GM19395 (cell line): ENCODE data around the gene ANKRD13B.
A peak's percentile ranks its signal among the peaks of the same experiment; 100 is the strongest.

Source experiments
- ATAC-seq: cut with Tn5 transposase; IDR thresholded peaks from one replicate; pipeline ENCODE4 v1.9.1; 2021; ENCODE audit warnings: mild to moderate bottlenecking, moderate library complexity; ENCODE audit not compliant: unreplicated experiment

Gene ANKRD13B

GRCh38 chr17:29615492-29616299 lies 22.8 kb downstream of the ANKRD13B start:
- no peak for ATAC-seq

GRCh38 chr17:29616300-29617048 lies 23.5 kb downstream of the ANKRD13B start:
- no peak for ATAC-seq

DNA sequence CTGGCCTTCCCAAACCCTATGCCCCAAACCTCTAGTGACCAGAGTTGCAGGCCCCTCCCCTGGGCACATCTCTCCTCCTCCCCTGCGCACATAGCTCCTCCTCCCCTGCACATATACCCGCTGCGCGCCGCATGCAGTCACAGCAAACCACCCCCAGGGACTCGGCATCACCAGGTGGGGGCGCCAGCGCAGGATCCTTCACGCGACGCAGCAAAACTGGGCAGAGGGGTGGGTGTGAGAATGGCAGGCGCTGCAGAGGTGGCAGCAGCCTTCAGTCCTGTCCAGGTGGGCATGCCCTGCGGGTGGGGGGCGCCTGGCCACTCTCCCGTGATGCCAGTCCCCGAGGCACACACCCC lies 24.2 kb downstream of the ANKRD13B start:
- peak; percentile 50 for ATAC-seq

DNA sequence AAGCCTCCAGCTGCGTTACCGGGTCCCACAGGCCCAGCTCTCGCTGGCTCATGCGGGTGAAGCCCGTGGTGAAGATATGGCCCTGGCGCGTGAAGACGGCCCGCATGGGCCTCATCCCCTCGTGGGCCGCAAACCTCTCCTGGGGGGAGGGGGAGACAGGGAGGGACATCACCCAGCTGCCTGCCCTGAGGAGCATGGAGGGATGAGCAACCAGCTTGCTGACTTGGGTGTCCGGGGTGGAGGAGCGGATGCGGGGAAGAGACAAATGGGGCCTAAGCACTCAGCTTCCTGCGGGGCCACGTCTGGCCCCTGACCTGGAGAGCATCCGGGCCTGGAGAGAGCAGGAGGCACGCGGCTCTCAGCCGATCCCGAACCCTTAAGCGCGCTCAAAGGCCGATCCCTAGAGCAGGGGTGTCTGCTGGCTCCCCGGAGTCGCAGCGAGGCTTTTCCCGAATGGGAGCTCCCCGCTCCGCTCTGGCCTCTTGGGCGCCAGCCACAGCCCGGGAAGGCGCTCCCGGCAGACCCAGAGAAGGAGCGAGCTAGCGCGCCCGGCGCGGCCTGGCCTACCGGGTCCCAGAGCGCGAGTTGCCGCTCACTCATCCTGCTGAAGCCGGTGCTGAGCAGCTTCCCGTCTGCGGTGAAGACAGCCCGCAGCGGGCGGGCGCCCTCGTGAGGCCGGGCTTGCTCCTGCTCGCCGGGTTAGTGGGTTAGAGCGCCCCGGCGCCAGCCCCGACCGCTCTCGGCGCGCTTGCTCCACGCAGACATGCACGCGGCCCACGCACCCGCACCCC lies 24.7 kb downstream of the ANKRD13B start:
- no peak for ATAC-seq

- no peak for ATAC-seq
Measured at GRCh38 chr17:29618272-29619065, 25.5 kb downstream of the ANKRD13B start.

DNA sequence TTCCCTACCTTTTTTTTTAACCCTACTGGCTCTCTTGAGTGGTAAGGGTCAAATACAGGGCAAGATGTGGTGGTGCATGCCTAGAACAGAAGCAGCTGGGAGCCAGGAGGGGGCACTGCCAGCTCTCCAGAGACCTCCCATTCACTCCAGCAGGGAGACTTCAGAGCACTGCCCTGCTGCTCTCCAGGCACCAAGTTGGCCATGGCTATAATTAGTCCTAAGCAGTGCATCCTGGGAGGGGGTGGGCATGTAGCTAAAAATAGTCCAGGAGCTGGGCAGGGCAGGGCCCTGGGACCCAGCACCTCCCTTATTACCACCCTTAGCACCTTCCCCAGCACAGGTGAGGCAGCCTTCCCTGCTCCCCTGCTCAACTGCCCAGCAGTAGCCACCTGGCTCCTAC lies 26.3 kb downstream of the ANKRD13B start:
- ATAC-seq, result no peak

DNA sequence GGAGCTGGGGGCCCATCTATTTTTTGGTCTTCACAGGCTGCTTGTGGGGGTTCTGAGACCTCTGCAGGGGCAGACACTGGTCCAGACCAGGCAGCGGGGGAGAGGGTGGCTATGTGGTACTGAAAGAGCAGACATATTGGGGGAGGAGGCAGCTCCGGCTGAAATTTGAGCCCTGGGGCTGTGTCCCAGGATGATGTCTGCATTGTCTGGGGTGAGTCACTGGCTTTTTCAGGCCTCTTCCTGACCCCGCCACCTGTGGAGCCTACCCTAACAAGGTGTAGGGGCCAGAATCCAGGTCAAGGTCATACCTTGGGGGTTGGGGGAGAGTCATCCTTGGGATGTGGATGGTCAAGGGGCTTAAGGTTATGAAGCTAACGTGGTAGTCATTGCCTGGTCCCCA lies 27.3 kb downstream of the ANKRD13B start:
- no peak for ATAC-seq

- ATAC-seq, result no peak
Measured at GRCh38 chr17:29620779-29621500, 28.0 kb downstream of the ANKRD13B start.

GRCh38 chr17:29621751-29622194 lies 28.8 kb downstream of the ANKRD13B start:
- no peak for ATAC-seq

DNA sequence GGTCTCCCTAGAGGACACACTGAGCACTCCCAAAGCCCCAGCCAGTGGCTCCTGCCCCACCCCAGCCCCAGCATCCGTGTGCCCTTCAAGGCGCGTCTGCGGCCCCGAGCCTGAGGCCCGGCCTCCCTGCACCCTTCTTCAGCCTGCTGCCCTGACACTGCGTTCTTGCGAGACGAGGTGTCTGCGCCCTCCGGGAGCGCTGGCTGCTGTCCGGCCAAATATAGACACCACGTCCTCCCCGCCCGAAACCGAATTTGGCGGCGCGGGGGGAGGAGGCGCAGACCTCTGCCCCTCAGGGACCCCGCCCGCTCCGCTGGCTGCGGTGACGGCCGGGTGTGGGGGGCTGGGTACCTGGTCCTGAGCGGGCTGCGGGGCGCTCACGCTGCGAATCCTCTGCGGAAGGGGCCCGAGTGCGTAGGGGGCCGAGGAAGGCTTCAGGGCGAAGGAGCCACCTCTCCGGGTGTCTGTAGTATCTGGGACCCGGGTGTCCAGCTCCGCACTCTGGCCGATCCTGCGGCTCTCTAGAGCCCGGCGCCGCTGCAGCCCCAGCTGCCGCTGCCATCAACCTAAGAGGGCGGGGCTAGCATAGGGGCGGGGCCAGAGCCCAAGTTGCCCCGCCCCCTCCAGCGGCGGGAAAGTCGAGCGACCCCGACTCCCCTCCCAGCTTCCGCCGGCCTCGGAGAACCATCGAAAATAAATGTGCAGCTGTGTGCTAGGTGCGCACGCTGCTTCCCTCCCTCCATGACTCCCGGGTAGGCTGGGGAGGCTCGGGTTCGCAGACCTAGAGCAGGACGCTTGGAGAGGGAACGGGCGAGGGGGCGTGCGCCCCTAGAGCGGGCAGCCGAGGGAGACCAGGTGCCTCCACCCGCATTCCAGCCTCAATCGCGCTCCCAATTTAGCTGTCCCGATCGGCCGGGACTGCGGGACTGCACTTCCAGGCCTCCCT lies 29.7 kb downstream of the ANKRD13B start, which contains the start of gene CORO6:
Gene CORO6, minus strand, starts transcription at position 576 of the 946 bp plus-strand sequence. CDS start 1,491 bp downstream, outside the sequence.
- peak; percentile 60 for ATAC-seq

DNA sequence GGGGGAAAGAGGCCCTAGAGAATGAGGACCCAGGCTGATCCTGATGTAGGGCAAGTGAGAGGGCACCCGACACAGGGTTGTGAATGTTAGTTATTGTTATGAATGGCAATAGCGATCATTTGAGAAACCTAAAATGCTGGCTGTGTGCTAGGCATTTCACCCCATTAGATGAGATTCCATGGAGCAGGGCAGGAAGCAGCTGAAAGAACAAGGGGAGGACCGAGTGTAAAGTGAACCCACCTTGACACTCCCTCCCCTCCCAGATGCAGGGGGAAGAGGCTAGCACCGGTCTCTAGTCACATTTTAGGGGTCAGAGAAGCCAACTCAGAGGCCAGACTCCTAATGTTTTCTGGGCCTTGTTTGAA lies 30.3 kb downstream of the ANKRD13B start:
- no peak for ATAC-seq

- ATAC-seq, result no peak
Measured at GRCh38 chr17:29624586-29624985, 31.7 kb downstream of the ANKRD13B start.

DNA sequence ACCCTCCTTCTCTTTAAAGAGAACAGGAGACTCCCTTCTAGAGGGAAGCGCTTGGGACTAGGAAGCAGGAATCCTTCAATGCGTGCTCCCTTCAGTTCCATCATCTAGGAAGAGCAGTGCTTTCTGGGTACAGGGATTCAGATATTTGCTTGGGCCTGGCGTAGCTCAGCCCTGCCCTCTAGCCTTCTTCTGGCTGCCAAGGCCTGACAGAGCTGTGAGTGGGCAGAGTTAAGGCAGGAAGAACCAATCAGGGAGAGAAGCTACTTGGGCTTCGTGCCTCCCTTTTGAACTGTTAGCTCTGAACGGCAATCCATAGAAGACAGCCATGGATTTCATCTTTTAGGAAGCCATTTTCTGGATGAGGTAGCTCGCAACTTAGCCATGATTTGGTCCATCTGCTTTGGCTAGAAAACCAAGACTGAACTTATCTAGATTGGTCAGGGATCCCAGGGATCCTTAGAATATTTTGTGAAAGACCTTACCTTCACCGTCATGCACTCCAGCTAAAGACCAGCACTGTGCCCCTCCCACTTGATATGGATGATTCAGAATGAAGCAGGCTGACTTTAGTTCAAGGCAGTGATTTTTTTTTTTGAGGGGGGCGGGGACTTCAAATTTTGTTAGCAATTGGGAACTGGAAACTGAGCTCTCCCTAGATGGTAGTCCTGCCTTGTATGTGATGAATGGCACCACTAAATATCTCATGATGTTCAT lies 32.3 kb downstream of the ANKRD13B start:
- ATAC-seq, result no peak

DNA sequence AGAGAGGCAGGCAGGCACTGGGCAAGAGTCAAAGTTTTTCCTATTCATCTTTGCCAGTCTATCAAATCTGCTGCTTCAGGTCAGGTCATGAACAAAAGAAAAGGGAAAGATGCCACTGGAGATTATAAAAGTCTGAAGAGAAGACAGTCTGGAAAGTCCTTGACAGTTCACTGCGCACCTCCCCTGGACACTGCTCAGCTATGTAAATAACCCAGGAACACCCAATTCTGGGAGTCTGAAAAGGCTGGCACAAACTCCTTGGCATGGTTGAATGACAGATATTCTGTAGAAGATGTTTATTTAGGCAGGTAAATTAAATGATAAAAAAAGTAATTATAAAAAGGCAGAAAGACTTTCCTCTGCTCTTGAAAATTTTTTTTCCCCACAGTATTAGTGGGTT lies 35.0 kb downstream of the ANKRD13B start:
- ATAC-seq, result no peak

GRCh38 chr17:29628644-29629043 lies 35.7 kb downstream of the ANKRD13B start:
- ATAC-seq, result no peak

DNA sequence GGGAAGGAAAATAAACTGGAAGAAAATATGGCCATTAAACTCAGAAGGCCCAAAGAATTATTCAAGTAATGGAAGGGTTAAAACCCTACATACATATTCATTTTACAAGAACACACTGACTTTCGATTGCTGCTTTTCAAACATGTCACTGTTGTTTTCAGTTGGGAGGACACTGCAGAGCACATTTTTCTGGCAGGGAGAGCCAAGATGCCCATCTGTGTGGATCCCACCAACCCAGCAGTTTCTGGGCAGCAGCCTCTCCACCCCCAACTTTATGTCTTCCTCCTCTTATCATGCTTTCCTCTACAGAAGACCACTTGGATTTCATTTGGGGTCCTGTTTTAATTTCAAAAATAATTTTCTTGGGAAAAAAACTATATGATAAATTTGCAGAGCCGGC lies 36.9 kb downstream of the ANKRD13B start:
- ATAC-seq, result no peak

DNA sequence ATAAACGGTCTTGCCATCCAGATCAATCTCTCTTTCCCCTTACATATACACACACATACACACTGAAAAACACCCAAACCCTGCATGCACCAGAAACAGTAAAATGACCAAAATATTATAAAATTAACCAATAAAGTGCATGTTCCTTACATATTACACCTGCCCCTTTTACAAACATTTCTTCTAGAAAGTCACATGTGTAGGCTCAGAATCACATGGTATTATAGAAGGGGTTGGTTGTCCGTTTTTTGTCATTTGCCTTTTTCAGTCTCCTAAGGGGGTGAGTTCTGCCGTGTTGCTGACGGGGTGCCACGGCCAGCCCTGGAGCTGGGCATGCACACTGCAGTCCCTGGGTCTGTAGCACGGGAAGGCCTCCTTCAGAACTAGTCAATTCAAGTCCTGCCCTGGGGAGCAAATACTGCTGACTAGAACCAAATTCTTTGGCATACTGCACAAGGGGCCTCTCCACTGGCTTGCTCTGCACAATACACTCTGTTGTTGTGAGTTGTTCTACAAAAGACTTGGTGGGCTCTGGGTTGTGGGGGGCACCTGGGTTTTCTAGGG lies 37.8 kb downstream of the ANKRD13B start:
- ATAC-seq, result no peak

GRCh38 chr17:29633886-29634285 lies 41.0 kb downstream of the ANKRD13B start:
- ATAC-seq, result no peak
